Activated CD8-positive, alpha-beta T cell treated with anti-CD3 and anti-CD28 coated beads, Interleukin-2, amount 10 ng/mL, durations not matched to agents 7 days and 5 days (primary cell): ENCODE measurements around the gene KCNH3. TPM values are rescaled to one million over a fixed set of nuclear protein-coding genes. Genes with fewer than 3 reads are reported as not detected.
"Not testable (repeated sequence)": the region's sequence is repeated elsewhere in the genome, so short reads cannot be mapped to it uniquely, and the experiment has no call there.

Experiments
- ATAC-seq: fragments of 150-1000 bp; cut with Tn5 transposase; one replicate; pipeline ENCODE4 v1.10.0; 2021; ENCODE audit warnings: moderate library complexity
- CTCF ChIA-PET: fragments of 350-600 bp; sonication (Branson Sonifier 250); formaldehyde crosslinking; loops from one replicate; lab custom pipeline; 2021; ENCODE audit warnings: antibody characterized with exemption; lab: Charles Lee
- POLR2A ChIA-PET: fragments of 350-600 bp; sonication (Branson Sonifier 250); formaldehyde crosslinking; loops from one replicate; lab custom pipeline; 2021; ENCODE audit warnings: antibody characterized with exemption; lab: Charles Lee
- DNase-seq: peaks from one replicate; pipeline ENCODE4 v3.0.0-alpha.2; 2020
- H3K27ac Mint-ChIP-seq: one replicate; pipeline ENCODE4 v1.8.0; 2021; ENCODE audit warnings: mild to moderate bottlenecking, mixed read lengths
- H3K27me3 Mint-ChIP-seq: one replicate; pipeline ENCODE4 v1.8.0; 2021; ENCODE audit warnings: low read depth, mixed read lengths
- H3K36me3 Mint-ChIP-seq: one replicate; pipeline ENCODE4 v1.8.0; 2021; ENCODE audit warnings: low read depth, mixed read lengths
- H3K4me1 Mint-ChIP-seq: one replicate; pipeline ENCODE4 v1.8.0; 2021; ENCODE audit warnings: low read depth, mixed read lengths
- H3K4me3 Mint-ChIP-seq: one replicate; pipeline ENCODE4 v1.8.0; 2021; ENCODE audit warnings: mild to moderate bottlenecking, mixed read lengths
- H3K9me3 Mint-ChIP-seq: one replicate; pipeline ENCODE4 v1.8.0; 2022; ENCODE audit warnings: mixed read lengths; ENCODE audit not compliant: insufficient read depth
- total RNA-seq, 2 experiments: library from RNA; stranded (reverse); gene quantifications; one replicate each; pipeline ENCODE4 v1.2.3, GENCODE V29; 2021

The KCNH3 gene
- total RNA-seq, 2 experiments from 2014 or later = 5.1 to 5.3 TPM

DNA sequence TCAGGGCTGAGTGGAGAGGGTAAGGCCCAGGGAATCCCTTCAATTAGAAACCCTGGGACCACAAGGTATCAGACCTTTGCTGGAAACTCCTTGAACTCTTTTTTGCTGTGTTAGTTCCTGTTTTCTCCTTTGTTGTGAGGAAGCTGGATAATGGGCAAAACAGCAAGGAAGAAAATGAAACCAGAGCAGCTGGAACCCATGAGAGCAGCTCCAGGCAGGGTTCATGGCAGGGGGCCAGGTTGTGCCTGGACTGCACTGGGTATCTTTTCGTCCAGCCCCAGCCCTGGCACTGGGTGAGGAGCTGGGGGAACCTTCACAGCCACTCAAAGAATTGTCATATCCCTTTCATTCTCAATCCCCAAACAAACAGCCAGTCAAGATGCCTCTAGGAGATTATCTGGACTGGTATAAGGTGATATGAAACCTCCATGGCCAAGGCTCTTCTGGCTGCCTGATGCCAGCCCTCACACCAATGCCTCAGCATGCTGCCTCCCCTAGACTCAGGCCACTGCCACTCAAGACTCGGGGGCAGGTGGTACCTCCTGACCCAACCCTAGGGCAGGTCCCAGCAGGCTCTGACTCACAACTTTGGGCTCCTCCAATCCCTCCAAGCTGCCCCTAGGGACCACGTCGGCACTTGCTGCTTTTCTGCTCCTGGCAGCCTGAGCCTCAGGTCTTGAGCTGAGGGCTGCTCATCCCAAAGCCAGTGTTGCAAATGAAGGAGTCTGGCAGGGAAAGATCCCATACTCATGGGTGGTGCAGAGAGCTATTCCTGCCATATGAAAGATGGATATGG is 50.1 kb downstream of the KCNH3 start:
- DNase-seq = no peak
- Mint-ChIP-seq H3K27me3 (no peaks in the 10 kb centered on the region), H3K27ac (no peak overlapping the region), H3K36me3 (peaks cover 10% of the 10 kb centered on the region), H3K4me3 (no peak overlapping the region), H3K4me1 (peaks cover 6% of the 10 kb centered on the region), H3K9me3 (no peaks in the 10 kb centered on the region)
- POLR2A ChIA-PET = no interaction called here
- CTCF ChIA-PET = no interaction called here
- no peak for ATAC-seq

DNA sequence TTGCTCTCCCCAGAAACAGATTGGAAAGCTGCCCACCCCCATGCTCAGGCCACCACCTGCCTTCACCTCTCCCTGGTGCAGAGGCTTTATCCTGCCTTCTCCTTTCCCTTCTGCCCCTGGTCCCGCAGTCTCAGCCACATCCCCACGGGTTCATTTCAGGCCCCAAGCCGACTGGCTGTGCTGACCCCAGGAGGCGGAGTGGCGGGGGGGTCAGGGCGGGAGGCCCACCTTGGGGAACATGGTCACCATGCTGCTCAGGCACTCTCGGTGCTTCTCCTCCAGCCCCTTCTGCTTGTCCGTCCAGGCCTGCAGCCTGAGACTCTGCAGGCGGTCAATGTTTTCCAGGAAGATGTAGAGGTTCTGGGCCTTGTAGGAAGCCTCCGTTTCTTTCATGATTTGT is 59.7 kb downstream of the KCNH3 start:
- POLR2A ChIA-PET = interaction anchor here (0.5 kb wide), 1 partner anchor 347 kb away, joined by 3 read pairs; no protein-coding TSS in a partner anchor
- Mint-ChIP-seq H3K27me3 (no peaks in the 10 kb centered on the region), H3K9me3 (no peaks in the 10 kb centered on the region), H3K27ac (no peak overlapping the region), H3K4me3 (no peak overlapping the region), H3K4me1 (no peaks in the 10 kb centered on the region), H3K36me3 (peaks cover 2% of the 10 kb centered on the region)
- ATAC-seq (no peak), DNase-seq (no peak)
- CTCF ChIA-PET = no interaction called here

DNA sequence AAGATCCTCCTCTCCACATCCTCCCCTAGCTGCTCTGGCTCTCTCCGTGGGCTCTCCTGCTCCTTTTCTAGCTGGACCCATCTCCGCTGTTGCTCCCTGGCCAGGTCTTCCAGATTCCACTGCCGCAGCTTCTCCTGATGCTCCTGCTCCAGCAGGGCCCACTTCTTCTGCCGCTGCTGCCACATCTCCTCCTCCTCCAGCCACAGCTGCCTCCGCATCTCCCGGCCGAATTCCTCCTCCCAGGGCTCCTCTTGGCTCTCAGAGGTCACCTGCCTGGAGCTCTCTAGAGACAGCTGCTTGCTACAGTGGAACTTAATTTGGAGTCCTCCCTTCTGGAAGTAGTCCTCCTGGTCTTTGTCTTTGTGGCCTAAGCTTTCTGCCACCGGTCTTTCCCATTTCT is 61.1 kb downstream of the KCNH3 start:
- H3K4me1 Mint-ChIP-seq = peaks cover 2% of the 10 kb centered on the region
- no peak overlapping the region for H3K27ac Mint-ChIP-seq
- no peak overlapping the region for H3K4me3 Mint-ChIP-seq
- no peak for DNase-seq
- H3K36me3 Mint-ChIP-seq = no peaks in the 10 kb centered on the region
- no peaks in the 10 kb centered on the region for H3K27me3 Mint-ChIP-seq
- ATAC-seq = no peak
- CTCF ChIA-PET = interaction anchor here (0.9 to 2.5 kb wide), 3 partner anchors 19 to 45 kb away, joined by 3 to 7 read pairs (median 6); partner anchors contain the start of gene PRPF40B
- no peaks in the 10 kb centered on the region for H3K9me3 Mint-ChIP-seq
- POLR2A ChIA-PET = no interaction called here

DNA sequence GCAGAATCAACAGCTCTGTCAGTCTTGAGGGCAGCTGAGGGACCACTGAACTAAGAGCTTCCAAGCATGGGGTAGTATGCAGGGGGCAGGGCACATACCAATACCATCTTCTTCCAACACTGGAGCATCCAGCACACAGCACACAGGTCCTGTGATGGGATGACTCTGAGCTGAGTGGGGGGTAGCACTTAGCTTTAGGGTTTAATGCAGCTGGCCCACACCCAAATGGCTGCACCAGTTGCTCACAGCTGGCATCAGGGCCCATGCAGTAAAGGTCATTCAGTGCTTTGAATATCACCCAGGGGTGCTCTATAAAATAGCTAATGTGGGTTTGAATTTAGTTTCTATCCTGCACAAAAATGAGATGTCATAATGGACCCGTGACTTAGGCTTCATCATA is 64.9 kb downstream of the KCNH3 start:
- no peaks in the 10 kb centered on the region for H3K9me3 Mint-ChIP-seq
- H3K4me1 Mint-ChIP-seq = peaks cover 8% of the 10 kb centered on the region
- CTCF ChIA-PET = interaction anchor here (1.2 to 1.9 kb wide), 4 partner anchors 20 to 256 kb away, joined by 3 to 9 read pairs (median 4); no protein-coding TSS in a partner anchor
- no peaks in the 10 kb centered on the region for H3K27me3 Mint-ChIP-seq
- no peak overlapping the region for H3K27ac Mint-ChIP-seq
- no peak overlapping the region for H3K4me3 Mint-ChIP-seq
- no peaks in the 10 kb centered on the region for H3K36me3 Mint-ChIP-seq
- POLR2A ChIA-PET = no interaction called here
- DNase-seq = no peak
- no peak for ATAC-seq

DNA sequence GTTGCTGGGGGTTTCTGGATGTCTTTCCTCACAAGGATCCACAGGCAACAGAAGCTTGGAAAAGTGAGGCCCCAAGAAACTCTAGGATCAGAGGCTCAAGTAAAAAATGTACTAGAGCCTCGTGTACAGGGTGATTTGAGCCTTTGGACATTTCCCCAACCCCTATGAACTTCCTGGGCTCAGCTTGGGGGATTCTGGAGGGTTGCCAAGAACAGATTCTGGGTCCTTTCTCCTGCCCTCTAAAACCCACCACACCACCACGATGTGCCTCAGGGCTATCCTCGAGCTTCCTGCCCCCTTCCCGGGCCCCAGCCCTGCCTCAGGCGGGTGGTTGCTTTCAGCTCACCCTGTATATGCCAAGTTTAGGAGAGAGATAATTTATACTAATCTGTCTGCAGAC is 66.0 kb downstream of the KCNH3 start:
- DNase-seq (no peak), ATAC-seq (no peak)
- ChIA-PET POLR2A (no interaction called here), CTCF (interaction anchor here (0.6 to 1.9 kb wide), 6 partner anchors 24 to 363 kb away, joined by 3 to 9 read pairs (median 3); no protein-coding TSS in a partner anchor)
- peaks cover 8% of the 10 kb centered on the region for H3K4me1 Mint-ChIP-seq
- H3K27ac Mint-ChIP-seq = no peak overlapping the region
- H3K9me3 Mint-ChIP-seq = peaks cover under 1% of the 10 kb centered on the region
- H3K4me3 Mint-ChIP-seq = no peak overlapping the region
- H3K27me3 Mint-ChIP-seq = no peaks in the 10 kb centered on the region
- peaks cover 1% of the 10 kb centered on the region for H3K36me3 Mint-ChIP-seq

DNA sequence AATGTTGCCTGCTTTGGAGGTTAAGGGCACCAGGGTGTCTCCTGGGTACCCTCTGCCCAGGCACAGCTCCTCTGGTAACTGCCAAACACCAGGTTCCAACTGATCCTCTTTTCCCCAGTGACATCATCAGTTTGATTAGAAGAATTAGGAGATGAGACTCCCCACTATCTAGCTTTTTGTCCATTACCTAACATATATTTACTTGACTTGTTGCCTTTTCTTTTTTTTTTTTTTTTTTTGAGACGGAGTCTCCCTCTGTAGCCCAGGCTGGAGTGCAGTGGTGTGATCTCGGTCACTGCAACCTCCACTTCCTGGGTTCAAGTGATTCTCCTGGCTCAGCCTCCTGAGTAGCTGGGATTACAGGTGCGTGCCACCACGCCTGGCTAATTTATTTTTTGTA is 66.7 kb downstream of the KCNH3 start, which contains the start of gene FAM186B:
Gene FAM186B (minus strand): TSS at position 101 of the 400 bp plus-strand sequence. CDS start 162 bp downstream, outside the sequence.
- ATAC-seq, DNase-seq, H3K27me3 Mint-ChIP-seq, H3K4me1 Mint-ChIP-seq, H3K27ac Mint-ChIP-seq, POLR2A ChIA-PET, H3K4me3 Mint-ChIP-seq, H3K36me3 Mint-ChIP-seq, H3K9me3 Mint-ChIP-seq: not testable (repeated sequence)
- CTCF ChIA-PET = interaction anchor here (0.6 to 1.5 kb wide), 3 partner anchors 172 to 362 kb away, joined by 3 read pairs; no protein-coding TSS in a partner anchor

Other genes with a start within 250 kb of the KCNH3 start
- gene PRPH, start 243.9 kb upstream of the KCNH3 start, total RNA-seq = not detected
- 100 to 1,000 TPM; 107 to 111 TPM for gene TROAP, start 215.8 kb upstream of the KCNH3 start, total RNA-seq
- not detected for gene C1QL4, start 201.8 kb upstream of the KCNH3 start, total RNA-seq
- under 1 TPM in 1 of 2 experiments, not detected in 1; 0.29 TPM for gene DNAJC22, start 192.1 kb upstream of the KCNH3 start, total RNA-seq
- gene SPATS2, start 171.6 kb upstream of the KCNH3 start, total RNA-seq = 10 to 100 TPM; 12.9 to 13.0 TPM
- gene MCRS1, start 29.1 kb downstream of the KCNH3 start, total RNA-seq = 10 to 100 TPM; 85.9 to 86.1 TPM
- under 1 TPM; 0.18 to 0.21 TPM for gene FAM186B, start 66.6 kb downstream of the KCNH3 start, total RNA-seq
- gene PRPF40B, start 84.5 kb downstream of the KCNH3 start, total RNA-seq = 10 to 100 TPM; 14.4 to 14.6 TPM
- gene FMNL3, start 168.4 kb downstream of the KCNH3 start, total RNA-seq = 10 to 100 TPM; 53.5 to 54.5 TPM
- 100 to 1,000 TPM; 420 TPM for gene TMBIM6, start 202.5 kb downstream of the KCNH3 start, total RNA-seq